ENCODE data around the gene MED16. TPM values are rescaled to one million over a fixed set of nuclear protein-coding genes. Genes with fewer than 3 reads are reported as not detected.
"Not testable (repeated sequence)": the region's sequence is repeated elsewhere in the genome, so short reads cannot be mapped to it uniquely, and the experiment has no call there.

Gene MED16
- total RNA-seq, 1 experiment from 2014 or later, result 20.8 TPM

DNA sequence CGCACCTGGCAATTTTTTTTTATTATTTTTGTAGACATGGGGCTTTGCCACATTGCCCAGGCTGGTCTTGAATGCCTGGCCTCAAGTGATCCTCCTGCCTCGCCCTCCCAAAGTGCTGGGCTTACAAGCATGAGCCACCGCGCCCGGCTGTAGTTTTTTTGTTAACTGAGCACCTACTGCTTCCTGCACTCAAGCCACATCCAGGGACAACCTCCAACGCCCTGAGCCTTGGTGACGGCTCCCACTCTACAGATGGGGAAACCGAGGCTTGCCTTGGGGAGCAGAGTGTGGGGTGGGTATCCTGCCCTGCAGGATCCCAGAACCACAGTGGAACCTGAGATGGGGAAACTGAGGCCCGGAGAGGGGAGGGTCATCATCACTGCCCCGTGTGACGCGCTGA lies 37.8 kb downstream of the MED16 start:
- no peak for DNase-seq (ENCODE audit: low read depth)

DNA sequence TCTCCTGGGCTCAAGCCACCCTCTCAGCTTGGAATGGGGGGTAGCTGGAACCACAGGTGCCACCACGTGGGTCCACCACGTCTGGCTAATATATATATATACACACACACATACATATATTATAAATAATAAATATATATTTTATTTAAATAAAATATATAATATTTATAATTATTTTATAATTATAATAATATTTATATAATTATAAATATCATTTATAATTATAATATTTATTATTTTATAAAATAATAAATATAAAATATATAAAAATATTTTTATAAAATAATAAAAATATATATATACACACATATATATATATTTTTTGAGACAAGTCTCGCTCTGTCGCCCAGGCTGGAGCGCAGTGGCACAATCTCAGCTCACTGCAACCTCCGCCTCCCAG lies 38.4 kb downstream of the MED16 start:
- no peak for DNase-seq (ENCODE audit: low read depth)

DNA sequence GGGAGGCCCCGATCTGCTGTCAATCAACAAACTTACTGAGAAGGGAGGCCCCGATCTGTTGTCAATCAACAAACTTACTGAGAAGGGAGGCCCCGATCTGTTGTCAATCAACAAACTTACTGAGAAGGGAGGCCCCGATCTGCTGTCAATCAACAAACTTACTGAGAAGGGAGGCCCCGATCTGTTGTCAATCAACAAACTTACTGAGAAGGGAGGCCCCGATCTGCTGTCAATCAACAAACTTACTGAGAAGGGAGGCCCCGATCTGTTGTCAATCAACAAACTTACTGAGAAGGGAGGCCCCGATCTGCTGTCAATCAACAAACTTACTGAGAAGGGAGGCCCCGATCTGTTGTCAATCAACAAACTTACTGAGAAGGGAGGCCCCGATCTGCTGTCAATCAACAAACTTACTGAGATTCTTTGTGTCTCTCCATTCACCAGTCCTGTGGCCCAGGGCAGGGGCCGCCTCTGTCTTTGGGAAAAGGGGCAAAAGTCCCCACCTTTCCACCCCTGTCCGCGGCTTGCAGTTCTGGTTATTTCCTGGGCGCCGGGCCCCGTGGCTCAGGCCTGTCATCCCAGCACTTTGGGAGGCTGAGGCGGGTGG lies 39.3 kb downstream of the MED16 start:
- DNase-seq (ENCODE audit: low read depth), result not testable (repeated sequence)

DNA sequence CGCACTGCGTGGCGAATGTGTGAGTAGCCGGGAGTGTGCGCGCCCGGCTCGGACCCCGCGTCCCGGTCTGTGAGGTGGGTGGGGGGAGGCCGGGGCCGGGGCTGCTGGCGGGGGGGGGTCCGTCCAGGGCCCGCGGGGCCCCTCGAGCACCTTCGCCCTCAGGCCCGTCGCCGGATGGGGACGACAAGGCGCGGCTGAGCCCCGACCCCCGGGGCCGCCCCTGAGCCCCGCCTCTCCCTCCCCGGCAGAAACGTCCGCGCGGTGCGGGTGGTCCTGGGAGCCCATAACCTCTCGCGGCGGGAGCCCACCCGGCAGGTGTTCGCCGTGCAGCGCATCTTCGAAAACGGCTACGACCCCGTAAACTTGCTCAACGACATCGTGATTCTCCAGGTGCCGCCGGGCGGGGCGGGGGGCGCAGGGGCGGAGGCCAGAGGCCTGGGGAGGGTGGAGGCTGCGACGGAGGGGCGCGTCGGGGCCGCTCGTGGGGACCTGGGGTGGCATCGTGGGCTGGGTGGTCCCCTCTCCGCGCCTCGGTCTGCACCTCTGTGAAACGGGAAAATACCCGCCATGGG lies 39.9 kb downstream of the MED16 start:
- DNase-seq (ENCODE audit: low read depth), result no peak

DNA sequence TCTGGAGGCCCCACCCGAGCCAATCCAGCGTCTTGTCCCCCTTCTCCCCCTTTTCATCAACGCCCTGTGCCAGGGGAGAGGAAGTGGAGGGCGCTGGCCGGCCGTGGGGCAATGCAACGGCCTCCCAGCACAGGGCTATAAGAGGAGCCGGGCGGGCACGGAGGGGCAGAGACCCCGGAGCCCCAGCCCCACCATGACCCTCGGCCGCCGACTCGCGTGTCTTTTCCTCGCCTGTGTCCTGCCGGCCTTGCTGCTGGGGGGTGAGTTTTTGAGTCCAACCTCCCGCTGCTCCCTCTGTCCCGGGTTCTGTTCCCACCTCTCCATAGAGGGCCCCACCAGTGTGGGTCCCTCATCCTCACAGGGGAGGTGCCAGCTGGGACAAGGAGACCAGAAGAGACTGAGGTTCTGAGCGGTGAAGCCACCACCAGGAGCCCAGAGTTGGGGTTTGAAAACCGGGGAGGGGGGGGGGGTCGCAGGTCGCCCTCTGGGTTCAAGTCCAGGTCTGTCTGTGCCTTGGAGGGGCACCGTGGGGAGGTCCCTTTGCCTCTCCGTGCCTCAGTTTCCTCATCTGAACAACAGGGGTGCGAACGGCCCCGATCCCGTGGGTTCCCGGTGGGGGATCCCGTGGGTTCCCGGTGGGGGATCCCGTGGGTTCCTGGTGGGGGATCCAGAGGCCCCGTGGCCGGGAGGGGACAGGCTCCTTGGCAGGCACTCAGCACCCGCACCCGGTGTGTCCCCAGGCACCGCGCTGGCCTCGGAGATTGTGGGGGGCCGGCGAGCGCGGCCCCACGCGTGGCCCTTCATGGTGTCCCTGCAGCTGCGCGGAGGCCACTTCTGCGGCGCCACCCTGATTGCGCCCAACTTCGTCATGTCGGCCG lies 40.6 kb downstream of the MED16 start, which contains the start of gene ELANE:
Gene ELANE (plus strand): TSS at position 168 of the 878 bp plus-strand sequence. CDS start 26 bp downstream, at position 194.
- no peak for DNase-seq (ENCODE audit: low read depth)

DNA sequence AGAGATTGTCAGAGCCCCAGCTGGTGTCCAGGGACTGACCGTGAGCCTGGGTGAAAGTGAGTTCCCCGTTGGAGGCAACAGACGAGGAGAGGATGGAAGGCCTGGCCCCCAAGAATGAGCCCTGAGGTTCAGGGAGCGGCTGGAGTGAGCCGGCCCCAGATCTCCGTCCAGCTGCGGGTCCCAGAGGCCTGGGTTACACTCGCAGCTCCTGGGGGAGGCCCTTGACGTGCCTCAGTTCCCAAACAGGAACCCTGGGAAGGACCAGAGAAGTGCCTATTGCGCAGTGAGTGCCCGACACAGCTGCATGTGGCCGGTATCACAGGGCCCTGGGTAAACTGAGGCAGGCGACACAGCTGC lies 42.0 kb downstream of the MED16 start:
- DNase-seq (ENCODE audit: low read depth), result no peak

DNA sequence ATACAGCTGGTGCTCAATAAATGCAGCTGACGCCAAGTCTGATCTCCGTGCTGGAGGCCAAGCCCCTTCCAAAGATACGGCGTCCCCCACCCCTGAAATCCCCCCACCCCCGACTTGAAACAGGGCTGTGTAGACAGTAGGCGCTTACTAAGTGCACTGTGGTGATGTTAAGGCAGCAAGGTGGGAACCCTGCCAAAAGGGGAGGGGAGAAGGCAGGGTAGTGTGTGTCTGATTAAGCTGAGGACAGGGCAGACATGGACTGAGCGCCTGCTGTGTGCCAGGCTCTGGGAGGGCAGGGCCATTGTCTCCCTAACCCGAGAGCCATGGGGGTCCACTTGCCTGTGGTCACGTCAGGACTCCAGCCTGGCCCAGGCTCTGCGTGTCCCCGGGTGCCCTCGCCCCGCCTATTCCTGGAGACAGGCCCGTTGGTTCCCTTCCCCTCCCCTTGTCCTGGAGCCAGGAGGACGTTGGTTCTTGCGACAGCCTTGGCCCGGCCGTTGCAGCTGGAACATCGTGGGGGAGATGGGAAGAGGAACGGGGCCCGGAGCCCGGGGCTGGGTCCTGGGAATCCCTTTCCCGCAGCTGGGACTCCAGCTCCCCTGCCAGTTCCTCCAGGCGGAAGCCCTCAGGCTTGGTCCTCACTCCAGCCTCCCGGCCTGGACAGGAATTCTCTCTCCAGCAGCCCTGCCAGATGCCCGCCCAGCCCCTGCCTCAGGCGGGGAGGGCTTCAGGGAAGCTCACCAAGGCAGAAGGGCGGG lies 42.6 kb downstream of the MED16 start:
- DNase-seq (ENCODE audit: low read depth), result peak; percentile 69

DNA sequence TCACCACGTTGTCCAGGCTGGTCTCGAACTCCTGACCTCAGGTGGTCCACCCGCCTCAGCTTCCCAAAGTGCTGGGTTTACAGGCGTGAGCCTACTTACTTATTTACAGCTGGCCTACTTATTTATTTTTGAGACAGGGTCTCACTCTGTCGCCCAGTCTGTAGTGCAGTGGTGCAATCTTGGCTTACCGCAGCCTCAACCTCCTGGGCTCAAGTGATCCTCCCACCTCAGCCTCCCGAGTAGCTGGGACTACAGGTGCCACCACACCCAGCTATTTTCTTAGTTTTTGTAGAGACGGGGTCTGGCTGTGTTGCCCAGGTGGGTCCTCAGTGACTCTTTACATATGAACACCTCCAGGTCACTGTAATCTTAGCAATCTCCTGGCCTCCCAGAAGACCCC lies 43.8 kb downstream of the MED16 start:
- DNase-seq (ENCODE audit: low read depth), result not testable (repeated sequence)

DNA sequence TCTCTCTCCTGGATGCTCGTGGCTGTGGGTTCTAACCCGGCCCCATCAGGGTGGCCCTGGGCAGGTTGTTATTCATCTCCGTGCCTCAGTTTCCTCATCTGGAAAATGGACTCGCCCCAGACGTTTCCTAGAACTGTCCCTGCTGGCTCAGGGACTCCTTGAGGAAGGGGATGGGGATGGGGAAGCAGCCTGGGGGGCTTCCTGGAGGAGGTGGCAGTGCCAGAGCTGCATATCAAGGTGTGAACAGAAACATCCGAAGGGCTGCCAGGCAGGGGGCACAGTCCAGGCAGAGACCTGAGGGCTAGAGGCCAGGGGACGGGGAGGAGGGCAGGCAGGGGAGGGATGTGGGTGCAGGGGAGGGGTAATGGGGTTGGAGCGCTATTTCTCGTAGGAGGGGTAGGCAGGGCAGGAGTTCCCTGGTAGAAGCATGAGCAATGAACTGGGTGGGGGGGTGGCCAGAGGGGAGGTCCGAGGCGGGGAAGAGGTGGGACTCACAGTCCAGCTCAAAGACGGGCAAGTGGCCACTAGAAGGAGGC lies 44.5 kb downstream of the MED16 start:
- DNase-seq (ENCODE audit: low read depth), result no peak

DNA sequence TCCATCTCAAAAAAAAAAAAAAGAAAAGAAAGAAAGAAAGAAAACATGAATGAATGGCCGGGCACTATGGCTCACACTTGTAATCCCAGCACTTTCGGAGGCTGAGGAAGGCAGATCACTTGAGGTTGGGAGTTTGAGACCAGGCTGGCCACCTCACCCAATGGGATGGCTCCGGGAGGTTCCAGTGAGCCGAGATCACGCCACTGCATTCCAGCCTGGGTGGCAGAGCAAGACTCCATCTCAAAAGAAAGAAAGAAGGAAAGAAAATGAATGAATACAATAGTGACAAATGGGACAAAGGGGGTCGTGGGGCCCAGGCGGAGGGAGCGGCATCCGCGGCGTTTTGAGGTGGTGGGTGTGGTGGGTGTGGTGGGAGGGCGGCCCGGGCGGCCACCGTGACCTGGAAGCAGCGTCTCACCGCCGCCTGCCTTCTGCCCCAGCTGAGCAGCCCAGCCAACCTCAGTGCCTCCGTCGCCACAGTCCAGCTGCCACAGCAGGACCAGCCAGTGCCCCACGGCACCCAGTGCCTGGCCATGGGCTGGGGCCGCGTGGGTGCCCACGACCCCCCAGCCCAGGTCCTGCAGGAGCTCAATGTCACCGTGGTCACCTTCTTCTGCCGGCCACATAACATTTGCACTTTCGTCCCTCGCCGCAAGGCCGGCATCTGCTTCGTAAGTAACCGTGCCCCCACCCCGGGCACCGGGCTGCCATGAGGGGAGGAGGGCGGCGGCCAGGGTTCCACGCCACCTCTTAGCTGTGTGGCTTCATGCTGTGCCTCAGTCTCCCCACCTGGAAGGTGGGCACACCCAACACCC lies 47.1 kb downstream of the MED16 start:
- no peak for DNase-seq (ENCODE audit: low read depth)

DNA sequence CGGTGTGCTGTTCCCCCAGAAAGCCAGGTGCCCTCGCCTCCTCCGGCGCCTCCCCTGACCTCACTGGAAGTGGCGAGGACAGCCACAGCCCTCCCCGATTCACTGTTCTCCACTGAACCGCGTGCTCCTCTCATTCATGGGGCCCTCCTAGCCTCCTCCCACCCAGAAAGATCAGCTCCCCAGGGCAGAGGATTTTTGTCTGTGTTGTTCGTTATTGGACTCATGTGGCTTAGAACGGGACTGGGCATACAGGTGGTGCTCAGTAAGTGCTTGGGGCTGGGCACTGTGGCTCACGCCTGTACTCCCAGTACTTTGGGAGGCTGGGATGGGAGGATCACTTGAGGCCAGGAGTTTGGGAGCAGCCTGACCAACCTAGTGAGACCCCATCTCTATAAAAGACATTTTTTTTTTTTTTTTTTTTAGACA lies 48.4 kb downstream of the MED16 start:
- DNase-seq (ENCODE audit: low read depth), result no peak

DNA sequence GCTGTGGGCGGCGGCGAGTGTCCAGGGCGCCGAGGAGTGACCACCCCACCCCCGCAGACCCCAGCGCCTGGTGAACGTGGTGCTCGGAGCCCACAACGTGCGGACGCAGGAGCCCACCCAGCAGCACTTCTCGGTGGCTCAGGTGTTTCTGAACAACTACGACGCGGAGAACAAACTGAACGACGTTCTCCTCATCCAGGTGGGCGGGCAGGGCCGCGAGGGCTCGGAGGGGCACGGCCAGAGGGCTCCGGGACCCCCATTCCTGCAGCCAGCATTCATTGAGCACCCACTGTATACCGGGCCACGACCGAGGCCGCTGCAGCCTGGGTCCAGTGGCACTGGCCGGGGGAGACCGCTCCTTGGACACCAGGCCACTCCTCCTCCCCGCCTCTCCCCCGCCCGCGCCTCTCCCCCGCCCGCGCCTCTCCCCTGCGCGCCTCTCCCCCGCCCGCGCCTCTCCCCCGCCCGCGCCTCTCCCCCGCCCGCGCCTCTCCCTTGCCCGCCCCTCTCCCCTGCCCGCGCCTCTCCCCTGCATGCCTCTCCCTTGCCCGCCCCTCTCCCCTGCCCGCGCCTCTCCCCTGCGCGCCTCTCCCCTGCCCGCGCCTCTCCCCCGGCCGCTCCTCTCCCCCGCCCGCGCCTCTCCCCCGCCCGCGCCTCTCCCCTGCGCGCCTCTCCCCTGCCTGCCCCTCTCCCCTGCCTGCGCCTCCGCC lies 49.0 kb downstream of the MED16 start:
- DNase-seq (ENCODE audit: low read depth), result no peak

DNA sequence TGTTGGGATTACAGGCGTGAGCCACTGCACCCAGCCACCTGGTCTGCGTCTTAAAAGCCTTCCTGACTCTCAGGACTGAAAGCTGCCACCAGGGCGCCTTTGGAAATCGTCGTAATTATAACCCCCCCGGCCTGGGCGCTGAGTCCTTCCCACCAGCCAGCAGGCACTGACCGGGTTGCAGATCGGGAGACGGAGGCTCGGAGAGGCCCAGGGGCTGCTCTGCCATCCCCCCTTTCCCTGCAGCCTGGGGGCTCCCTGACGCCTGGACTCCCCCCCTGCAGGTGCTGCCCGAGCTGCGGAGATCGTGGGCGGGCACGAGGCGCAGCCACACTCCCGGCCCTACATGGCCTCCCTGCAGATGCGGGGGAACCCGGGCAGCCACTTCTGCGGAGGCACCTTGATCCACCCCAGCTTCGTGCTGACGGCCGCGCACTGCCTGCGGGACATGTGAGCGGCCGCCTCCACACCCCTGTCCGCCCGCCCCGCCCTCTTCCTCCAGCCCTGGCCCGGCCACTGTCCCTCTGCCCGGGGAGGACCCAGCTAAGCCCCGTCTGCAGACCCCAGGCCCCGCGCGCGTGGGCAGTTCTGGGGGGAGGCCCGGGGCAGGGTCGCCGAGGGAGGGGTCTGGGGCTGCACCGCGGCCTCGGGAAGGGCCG lies 49.7 kb downstream of the MED16 start:
- no peak for DNase-seq (ENCODE audit: low read depth)

DNA sequence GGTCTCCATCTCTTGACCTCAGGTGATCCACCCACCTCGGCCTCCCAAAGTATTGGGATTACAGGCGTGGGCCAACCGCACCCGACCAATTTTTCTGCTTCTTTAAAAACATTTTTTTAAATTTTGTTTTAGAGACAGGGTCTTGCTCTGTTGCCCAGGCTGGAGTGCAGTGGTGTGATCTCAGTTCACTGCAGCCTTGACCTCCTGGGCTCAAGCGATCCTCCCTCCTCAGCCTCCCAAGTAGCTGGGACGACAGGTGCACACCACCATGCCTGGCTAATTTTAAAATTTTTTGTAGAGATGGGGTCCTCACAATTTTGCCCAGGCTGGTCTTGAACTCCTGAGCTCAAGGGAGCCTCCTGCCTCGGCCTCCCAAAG lies 50.2 kb downstream of the MED16 start:
- not testable (repeated sequence) for DNase-seq (ENCODE audit: low read depth)

DNA sequence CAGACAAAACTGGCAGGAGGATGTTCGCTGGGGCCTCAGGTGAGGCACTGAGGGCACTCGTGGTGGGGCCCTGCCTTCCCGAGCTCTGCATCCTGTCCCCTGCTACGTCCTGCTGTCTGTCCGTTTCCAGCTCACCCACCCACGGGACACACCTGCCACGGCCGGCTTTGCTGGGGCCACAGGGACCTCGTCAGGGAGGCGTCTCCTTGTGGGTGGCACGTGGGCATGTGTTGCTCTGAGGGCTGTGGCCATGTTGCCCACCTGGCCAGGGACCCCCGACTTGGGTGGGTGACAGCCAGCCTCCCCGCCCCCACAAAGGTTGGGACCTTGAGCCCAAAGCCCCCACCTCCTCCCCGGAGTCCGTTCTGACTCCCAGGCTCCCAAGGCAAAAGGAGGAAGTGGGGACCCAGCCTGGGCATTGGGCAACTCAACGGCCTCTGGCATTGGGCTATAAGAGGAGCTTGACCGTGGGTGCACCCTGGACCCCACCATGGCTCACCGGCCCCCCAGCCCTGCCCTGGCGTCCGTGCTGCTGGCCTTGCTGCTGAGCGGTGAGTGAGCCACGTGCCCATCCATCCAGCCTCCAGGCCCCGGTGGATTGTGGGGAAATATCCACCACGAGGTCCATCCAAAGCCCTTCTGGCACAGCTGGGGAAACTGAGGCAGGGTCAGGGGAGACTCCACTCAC lies 52.3 kb downstream of the MED16 start, which contains the start of gene PRTN3:
Gene PRTN3 (plus strand): TSS at position 481 of the 688 bp plus-strand sequence. CDS start 10 bp downstream, at position 491.
- DNase-seq (ENCODE audit: low read depth), result no peak

DNA sequence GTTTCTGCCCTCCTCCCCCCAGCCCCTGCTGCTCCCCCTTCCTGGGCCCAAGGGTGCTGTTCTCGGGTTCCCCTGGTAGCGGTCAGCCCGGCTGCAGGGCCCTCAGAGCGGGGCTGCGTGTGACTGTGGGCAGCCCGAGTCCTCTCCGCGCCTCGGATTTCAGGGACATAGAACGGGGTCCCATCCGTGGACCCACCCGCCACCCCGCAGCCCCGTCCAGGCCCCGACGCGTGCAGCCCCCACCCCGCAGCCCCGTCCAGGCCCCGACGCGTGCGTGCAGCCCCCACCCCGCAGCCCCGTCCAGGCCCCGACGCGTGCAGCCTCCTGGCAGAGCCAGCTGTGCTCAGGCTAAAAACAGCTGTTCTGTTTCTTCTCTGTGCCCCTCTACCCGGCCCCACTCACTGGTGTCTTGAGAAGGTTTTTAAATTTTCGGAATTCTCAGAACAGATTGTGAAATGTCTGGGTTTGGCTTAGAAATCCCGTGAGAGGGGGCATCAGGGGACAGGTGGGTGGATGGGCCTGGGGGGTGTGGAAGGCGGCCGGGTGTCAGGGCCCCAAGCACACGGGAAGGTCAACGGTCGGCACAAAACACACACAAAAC lies 57.7 kb downstream of the MED16 start:
- no peak for DNase-seq (ENCODE audit: low read depth)

DNA sequence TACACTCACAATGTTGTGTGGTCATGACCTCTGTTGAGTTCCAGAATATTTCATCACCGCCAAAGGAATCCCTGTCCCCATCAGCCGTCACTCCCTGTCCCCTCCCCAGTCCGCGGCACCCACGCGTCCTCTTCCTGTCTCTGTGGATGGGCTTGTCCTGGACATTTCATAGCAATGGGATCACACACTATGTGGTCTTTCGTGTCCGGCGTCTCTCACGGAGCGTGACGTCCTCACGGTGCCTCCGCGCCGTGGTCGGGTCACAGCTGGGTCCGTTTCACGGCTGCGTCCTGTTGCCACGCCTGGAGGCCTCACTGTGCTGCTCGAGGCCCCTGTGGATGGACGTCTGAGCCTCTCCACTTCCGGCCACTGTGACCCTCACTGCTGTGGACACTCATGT lies 58.8 kb downstream of the MED16 start:
- no peak for DNase-seq (ENCODE audit: low read depth)

Data from HT1080 (cell line).